Panc1 (cell line): ENCODE measurements around the gene FAM228B. TPM values are rescaled to one million over a fixed set of nuclear protein-coding genes. Genes with fewer than 3 reads are reported as not detected.

ENCODE experiments used
- ATAC-seq: fragments of 200-7000 bp; cut with Tn5 transposase; 2 replicates; pipeline ENCODE4 v1.9.1; 2020; ENCODE audit warnings: mild to moderate bottlenecking, moderate library complexity
- BruUV-seq: library from RNA; stranded (reverse); fragments of 400-500 nt; replicated peaks from 2 replicates; lab custom pipeline; 2021; lab: Mats Ljungman, UMichigan
- CTCF ChIA-PET: fragments of 300-600 bp; sonication (Branson Sonifier 250); formaldehyde crosslinking; loops from one replicate; lab custom pipeline; 2022; ENCODE audit warnings: antibody characterized with exemption; lab: Charles Lee
- POLR2A ChIA-PET: fragments of 300-600 bp; sonication (Branson Sonifier 250); formaldehyde crosslinking; loops from one replicate; lab custom pipeline; 2022; ENCODE audit warnings: antibody characterized with exemption; lab: Charles Lee
- DNase-seq: peaks from one replicate; pipeline ENCODE4 v3.0.0-alpha.2; 2010; ENCODE audit warnings: low read depth, low spot score
- H3K27ac ChIP-seq: 2 replicates; pipeline ENCODE4 v1.5.1; 2011; ENCODE audit warnings: mild to moderate bottlenecking, low read length, inconsistent platforms
- H3K27me3 ChIP-seq: fragments of 200-500 bp; sonication (Bioruptor generic); 2 replicates; pipeline ENCODE4 v1.6.0; 2014; ENCODE audit warnings: low read length, inconsistent platforms; ENCODE audit not compliant: control insufficient read depth, insufficient read depth
- H3K36me3 ChIP-seq: fragments of 200-500 bp; sonication (Bioruptor generic); 2 replicates; pipeline ENCODE4 v1.5.1; 2014; ENCODE audit warnings: inconsistent platforms, mild to moderate bottlenecking, low read length, moderate library complexity; ENCODE audit not compliant: control insufficient read depth, insufficient read depth
- H3K4me1 ChIP-seq: 2 replicates; pipeline ENCODE4 v1.5.1; 2011; ENCODE audit warnings: inconsistent platforms, mild to moderate bottlenecking, low read length, moderate library complexity; ENCODE audit not compliant: control insufficient read depth, insufficient read depth
- H3K4me3 ChIP-seq, 2 experiments: 2 replicates each; pipeline ENCODE4 v1.5.1; 2011 to 2012; ENCODE audit warnings: low read depth in 2 of 2, low read length in 2 of 2, mild to moderate bottlenecking in 2 of 2, inconsistent platforms in 1 of 2, moderate library complexity in 1 of 2
- H3K9me3 ChIP-seq: fragments of 200-500 bp; sonication (Bioruptor generic); 2 replicates; pipeline ENCODE4 v1.5.1; 2014; ENCODE audit warnings: low read depth, mild to moderate bottlenecking, inconsistent platforms, low read length, moderate library complexity; ENCODE audit not compliant: control insufficient read depth, insufficient read depth
- POLR2AphosphoS5 ChIP-seq: IDR thresholded peaks from 2 replicates; pipeline ENCODE4 v1.6.1; 2012; ENCODE audit warnings: mild to moderate bottlenecking, low read depth, low read length, moderate library complexity
- SIN3A ChIP-seq: IDR thresholded peaks from 2 replicates; pipeline ENCODE4 v1.6.1; 2012; ENCODE audit warnings: low read depth, mild to moderate bottlenecking, low read length, moderate library complexity, borderline replicate concordance; ENCODE audit not compliant: insufficient read depth
- TCF7L2 ChIP-seq: IDR thresholded peaks from 2 replicates; pipeline ENCODE4 v1.6.1; 2011; ENCODE audit warnings: mild to moderate bottlenecking, low read depth, low read length, inconsistent platforms
- in situ Hi-C: cut with HindIII; loops from 2 replicates; pipeline ENCODE4 v1.10.0; 2016; ENCODE audit warnings: low sequenced_read_pairs, low pct_unique_long_range_greater_than_20kb
- intact Hi-C: fragments of 100-400 bp; cut with micrococcal nuclease; formaldehyde crosslinking; loops from one replicate; pipeline ENCODE4 v1.10.0; 2022; ENCODE audit not compliant: unreplicated experiment
- total RNA-seq: library from RNA; stranded (reverse); gene quantifications from one replicate; pipeline ENCODE4 v1.2.1, GENCODE V29; 2021; ENCODE audit not compliant: unreplicated experiment
- TF ChIP-seq, protein P1 (sequence below): fragments of 450-650 bp; IDR thresholded peaks from 2 replicates; pipeline ENCODE4 v1.5.1; 2017; ENCODE audit warnings: mild to moderate bottlenecking
- TF ChIP-seq, protein P2 (sequence below), 2 experiments: IDR thresholded peaks; 2 replicates each; pipeline ENCODE4 v1.6.1; 2011 to 2012; ENCODE audit warnings: low read depth in 2 of 2, control low read depth in 1 of 2, low read length in 1 of 2, mild to moderate bottlenecking in 1 of 2, moderate library complexity in 1 of 2; ENCODE audit not compliant: insufficient read depth in 1 of 2

FAM228B gene
- total RNA-seq, 1 experiment from 2014 or later: 23.0 TPM

DNA sequence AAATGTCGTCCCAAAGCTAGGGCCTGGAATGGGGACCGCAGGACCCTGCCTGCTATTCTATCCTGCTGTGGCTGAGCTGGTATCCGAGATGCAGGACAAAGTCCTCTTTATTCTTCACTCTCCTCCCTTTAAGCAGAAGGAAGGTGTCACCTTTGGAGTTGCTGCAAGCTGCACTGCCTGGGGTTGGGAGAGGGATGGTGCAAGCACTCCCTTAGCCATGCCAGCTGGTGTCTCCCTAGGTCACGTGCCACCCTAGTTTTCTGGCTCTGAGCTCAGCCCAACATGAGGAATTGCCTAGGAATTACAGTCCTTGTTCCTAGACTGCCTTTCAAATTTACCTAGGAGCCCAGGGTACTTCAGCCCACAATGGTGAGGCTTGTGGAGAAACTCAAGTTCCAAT lies 30.2 kb downstream of the FAM228B start:
- H3K27ac ChIP-seq: no peak overlapping the region
- H3K27me3 ChIP-seq: no peaks in the 10 kb centered on the region
- ATAC-seq: no peak
- no peaks in the 10 kb centered on the region for H3K9me3 ChIP-seq
- in situ Hi-C loops (no loop called here), intact Hi-C loops (no loop called here)
- H3K4me1 ChIP-seq: no peaks in the 10 kb centered on the region
- no peak overlapping the region for H3K4me3 ChIP-seq
- no peaks in the 10 kb centered on the region for H3K36me3 ChIP-seq
- POLR2A ChIA-PET: no interaction called here
- DNase-seq: no peak
- CTCF ChIA-PET: no interaction called here
- BruUV-seq: no TSS peak
- TF ChIP-seq POLR2AphosphoS5: no peak
- no peak for TF ChIP-seq SIN3A
- no peak for TF ChIP-seq TCF7L2
- TF ChIP-seq, protein P1, sequence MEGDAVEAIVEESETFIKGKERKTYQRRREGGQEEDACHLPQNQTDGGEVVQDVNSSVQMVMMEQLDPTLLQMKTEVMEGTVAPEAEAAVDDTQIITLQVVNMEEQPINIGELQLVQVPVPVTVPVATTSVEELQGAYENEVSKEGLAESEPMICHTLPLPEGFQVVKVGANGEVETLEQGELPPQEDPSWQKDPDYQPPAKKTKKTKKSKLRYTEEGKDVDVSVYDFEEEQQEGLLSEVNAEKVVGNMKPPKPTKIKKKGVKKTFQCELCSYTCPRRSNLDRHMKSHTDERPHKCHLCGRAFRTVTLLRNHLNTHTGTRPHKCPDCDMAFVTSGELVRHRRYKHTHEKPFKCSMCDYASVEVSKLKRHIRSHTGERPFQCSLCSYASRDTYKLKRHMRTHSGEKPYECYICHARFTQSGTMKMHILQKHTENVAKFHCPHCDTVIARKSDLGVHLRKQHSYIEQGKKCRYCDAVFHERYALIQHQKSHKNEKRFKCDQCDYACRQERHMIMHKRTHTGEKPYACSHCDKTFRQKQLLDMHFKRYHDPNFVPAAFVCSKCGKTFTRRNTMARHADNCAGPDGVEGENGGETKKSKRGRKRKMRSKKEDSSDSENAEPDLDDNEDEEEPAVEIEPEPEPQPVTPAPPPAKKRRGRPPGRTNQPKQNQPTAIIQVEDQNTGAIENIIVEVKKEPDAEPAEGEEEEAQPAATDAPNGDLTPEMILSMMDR: no peak
- TF ChIP-seq, protein P2, sequence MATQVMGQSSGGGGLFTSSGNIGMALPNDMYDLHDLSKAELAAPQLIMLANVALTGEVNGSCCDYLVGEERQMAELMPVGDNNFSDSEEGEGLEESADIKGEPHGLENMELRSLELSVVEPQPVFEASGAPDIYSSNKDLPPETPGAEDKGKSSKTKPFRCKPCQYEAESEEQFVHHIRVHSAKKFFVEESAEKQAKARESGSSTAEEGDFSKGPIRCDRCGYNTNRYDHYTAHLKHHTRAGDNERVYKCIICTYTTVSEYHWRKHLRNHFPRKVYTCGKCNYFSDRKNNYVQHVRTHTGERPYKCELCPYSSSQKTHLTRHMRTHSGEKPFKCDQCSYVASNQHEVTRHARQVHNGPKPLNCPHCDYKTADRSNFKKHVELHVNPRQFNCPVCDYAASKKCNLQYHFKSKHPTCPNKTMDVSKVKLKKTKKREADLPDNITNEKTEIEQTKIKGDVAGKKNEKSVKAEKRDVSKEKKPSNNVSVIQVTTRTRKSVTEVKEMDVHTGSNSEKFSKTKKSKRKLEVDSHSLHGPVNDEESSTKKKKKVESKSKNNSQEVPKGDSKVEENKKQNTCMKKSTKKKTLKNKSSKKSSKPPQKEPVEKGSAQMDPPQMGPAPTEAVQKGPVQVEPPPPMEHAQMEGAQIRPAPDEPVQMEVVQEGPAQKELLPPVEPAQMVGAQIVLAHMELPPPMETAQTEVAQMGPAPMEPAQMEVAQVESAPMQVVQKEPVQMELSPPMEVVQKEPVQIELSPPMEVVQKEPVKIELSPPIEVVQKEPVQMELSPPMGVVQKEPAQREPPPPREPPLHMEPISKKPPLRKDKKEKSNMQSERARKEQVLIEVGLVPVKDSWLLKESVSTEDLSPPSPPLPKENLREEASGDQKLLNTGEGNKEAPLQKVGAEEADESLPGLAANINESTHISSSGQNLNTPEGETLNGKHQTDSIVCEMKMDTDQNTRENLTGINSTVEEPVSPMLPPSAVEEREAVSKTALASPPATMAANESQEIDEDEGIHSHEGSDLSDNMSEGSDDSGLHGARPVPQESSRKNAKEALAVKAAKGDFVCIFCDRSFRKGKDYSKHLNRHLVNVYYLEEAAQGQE (IDR thresholded peaks at IDR 0.05; ENCODE audit: insufficient read depth in 1 of 2, low read depth in 2 of 2, low read length in 1 of 2): no peak

DNA sequence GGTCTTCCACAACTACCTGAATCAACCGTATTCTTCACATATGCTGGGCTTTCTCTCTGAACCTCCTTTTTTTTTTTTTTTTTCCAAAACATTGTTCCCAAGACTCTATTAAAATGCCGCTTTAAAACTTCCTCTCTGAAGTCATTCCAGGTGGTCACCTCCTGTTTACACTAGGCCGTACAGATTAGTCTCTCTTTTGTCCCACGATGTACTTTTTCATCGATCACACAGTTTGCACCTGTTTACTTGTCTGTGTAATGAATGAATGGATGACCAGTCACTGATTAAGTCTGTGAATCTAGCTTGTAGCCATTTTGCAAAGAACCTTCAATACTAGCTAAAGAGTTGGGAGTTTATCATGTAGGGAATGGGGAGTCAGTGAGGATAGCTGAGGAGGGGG lies 34.9 kb downstream of the FAM228B start:
- no peak for TF ChIP-seq TCF7L2
- TF ChIP-seq SIN3A: no peak
- TF ChIP-seq, protein P1: no peak
- TF ChIP-seq, protein P2 (IDR thresholded peaks at IDR 0.05; ENCODE audit: insufficient read depth in 1 of 2, low read depth in 2 of 2, low read length in 1 of 2): no peak
- no peak for TF ChIP-seq POLR2AphosphoS5
- no peak for DNase-seq
- CTCF ChIA-PET: interaction anchor here (1.1 kb wide), 1 partner anchor 74 kb away, joined by 3 read pairs; the partner anchor contains the start of gene TP53I3
- no peak for ATAC-seq
- in situ Hi-C loops (no loop called here), intact Hi-C loops (no loop called here)
- peaks cover 4% of the 10 kb centered on the region; the same call in 1 of the 2 replicates for H3K9me3 ChIP-seq
- POLR2A ChIA-PET: interaction anchor here (0.6 kb wide), 1 partner anchor 198 kb away, joined by 3 read pairs; no protein-coding TSS in a partner anchor
- no peaks in the 10 kb centered on the region for H3K36me3 ChIP-seq
- no peaks in the 10 kb centered on the region for H3K4me1 ChIP-seq
- no TSS peak for BruUV-seq
- H3K27ac ChIP-seq: no peak overlapping the region
- H3K4me3 ChIP-seq: no peak overlapping the region
- H3K27me3 ChIP-seq: no peaks in the 10 kb centered on the region
